HFF-Myc (cell line): ENCODE data around the gene PAX2.

Source experiments
- DNase-seq: peaks from one replicate; pipeline ENCODE4 v3.0.0-alpha.2; 2011; ENCODE audit warnings: low read depth; ENCODE audit errors: extremely low read depth
- H3K4me3 ChIP-seq: replicated peaks from 2 replicates; pipeline ENCODE4 v1.5.1; 2011; ENCODE audit warnings: low read depth, mild to moderate bottlenecking, control low read depth, low read length
- TF ChIP-seq, protein P1 (sequence below): IDR thresholded peaks from 2 replicates; pipeline ENCODE4 v1.5.1; 2012; ENCODE audit warnings: mild to moderate bottlenecking, low read depth, low read length, control low read depth; ENCODE audit errors: missing control alignments

The PAX2 gene

DNA sequence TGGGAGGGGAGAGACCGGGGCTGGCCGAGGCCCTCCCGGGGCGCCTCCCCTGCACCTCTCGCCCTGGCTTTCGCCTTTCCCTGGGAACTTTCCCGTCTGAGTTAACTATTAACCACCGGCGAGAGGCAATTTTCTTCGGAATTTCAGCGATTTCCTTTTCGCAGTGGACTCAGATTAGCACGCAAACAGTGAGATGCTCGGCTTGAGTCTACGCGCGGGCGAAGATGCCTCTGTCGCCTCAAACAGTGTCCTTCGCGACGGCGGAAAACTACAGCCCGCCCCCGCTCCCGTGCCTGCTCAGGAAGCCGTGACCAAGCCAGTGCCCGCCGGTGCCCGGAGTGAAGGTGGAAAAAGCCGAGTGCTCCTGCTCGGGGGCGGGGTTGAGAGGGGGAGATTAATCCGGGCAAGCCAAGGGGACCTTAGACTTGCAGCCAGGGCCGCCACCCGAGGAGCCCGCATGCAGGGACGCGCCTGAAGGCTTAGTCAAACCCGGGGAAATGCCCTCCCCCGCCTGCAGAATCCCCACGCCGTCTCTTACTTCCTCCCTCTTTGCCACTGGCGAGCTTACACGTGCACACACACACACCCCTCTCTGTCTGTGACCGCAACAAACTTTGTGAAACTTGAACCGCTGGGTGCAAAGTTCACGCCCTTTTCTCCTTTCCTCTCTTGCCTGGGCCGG, 14.5 kb upstream of the PAX2 start:
- no peak overlapping the region for H3K4me3 ChIP-seq
- DNase-seq: no peak
- TF ChIP-seq, protein P1, sequence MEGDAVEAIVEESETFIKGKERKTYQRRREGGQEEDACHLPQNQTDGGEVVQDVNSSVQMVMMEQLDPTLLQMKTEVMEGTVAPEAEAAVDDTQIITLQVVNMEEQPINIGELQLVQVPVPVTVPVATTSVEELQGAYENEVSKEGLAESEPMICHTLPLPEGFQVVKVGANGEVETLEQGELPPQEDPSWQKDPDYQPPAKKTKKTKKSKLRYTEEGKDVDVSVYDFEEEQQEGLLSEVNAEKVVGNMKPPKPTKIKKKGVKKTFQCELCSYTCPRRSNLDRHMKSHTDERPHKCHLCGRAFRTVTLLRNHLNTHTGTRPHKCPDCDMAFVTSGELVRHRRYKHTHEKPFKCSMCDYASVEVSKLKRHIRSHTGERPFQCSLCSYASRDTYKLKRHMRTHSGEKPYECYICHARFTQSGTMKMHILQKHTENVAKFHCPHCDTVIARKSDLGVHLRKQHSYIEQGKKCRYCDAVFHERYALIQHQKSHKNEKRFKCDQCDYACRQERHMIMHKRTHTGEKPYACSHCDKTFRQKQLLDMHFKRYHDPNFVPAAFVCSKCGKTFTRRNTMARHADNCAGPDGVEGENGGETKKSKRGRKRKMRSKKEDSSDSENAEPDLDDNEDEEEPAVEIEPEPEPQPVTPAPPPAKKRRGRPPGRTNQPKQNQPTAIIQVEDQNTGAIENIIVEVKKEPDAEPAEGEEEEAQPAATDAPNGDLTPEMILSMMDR: no peak

DNA sequence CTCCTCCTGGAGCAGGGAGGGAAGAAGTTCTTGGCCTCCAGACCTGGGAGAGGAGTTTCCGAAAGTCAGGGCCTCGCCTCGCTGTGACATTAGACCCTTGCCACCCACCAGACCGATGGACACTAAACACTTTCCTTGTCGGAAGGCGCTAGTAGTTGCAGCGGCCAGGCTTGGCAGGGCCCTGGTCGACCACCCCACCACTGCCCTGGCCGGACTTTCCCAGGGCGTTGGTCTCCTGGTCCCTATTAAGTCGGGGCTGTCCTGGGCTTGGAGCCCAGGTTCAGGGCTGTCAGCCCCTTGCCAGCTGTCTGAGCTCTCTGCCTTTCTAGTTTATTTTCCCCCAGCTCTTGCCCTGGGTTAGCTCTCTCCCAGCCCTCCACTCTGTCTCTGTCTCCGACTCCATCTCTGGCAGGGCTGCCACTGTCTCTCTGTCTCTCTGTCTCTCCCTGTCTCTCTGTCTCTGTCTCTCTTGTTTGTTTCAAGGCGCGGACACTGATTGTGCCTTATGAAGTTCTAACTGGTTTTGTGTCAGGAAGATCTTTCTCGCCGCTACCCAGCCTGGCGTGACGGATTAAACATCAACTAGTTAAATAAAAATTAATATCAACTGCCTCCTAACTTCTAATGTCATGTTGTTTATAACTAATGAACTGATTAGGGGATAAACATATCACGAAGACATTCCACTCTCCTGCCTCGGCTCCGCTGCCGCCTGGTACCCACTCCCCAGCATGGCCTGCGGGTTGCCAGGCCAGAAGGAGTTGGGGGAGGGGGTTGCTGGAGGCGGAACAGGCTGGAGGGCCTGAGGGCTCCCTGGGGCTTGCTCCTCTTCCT, 13.8 kb upstream of the PAX2 start:
- TF ChIP-seq, protein P1: no peak
- H3K4me3 ChIP-seq: no peak overlapping the region
- DNase-seq: no peak

- TF ChIP-seq, protein P1: no peak
- no peak overlapping the region for H3K4me3 ChIP-seq
- no peak for DNase-seq
Observed at GRCh38 chr10:100732241-100732596, 13.2 kb upstream of the PAX2 start.

DNA sequence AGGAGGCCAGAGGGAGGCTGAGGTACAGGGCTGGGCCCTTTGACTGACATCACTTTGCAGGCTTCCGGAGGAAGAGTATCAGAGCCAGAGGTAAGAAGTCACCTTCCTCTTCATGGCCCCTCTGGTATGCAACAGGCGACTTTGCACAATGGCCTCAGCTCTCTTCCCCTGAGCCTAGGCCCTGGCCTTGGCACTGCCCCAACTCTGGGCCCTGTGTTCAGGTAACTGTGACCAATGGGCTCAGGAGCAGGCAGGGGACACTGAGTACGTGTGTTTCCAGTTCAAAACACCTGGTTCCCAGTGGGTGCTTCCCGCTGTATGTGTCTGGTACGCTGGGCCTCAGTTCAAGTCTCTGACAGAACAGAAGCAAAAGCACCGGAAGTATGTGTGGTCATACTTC, 12.1 kb upstream of the PAX2 start:
- H3K4me3 ChIP-seq: no peak overlapping the region
- no peak for DNase-seq
- TF ChIP-seq, protein P1: no peak

GRCh38 chr10:100734295-100735086, 10.9 kb upstream of the PAX2 start:
- H3K4me3 ChIP-seq: no peak overlapping the region
- DNase-seq: no peak
- TF ChIP-seq, protein P1: no peak

GRCh38 chr10:100735087-100735336, 10.4 kb upstream of the PAX2 start:
- DNase-seq: no peak
- H3K4me3 ChIP-seq: no peak overlapping the region
- TF ChIP-seq, protein P1: no peak
